HG02943 (cell line): Measurements from ENCODE around the gene GIGYF1.

Experiments
- ATAC-seq: cut with Tn5 transposase; IDR thresholded peaks from one replicate; pipeline ENCODE4 v1.9.1; 2021; ENCODE audit warnings: mild to moderate bottlenecking, low read depth, moderate library complexity; ENCODE audit not compliant: unreplicated experiment

The GIGYF1 gene

DNA sequence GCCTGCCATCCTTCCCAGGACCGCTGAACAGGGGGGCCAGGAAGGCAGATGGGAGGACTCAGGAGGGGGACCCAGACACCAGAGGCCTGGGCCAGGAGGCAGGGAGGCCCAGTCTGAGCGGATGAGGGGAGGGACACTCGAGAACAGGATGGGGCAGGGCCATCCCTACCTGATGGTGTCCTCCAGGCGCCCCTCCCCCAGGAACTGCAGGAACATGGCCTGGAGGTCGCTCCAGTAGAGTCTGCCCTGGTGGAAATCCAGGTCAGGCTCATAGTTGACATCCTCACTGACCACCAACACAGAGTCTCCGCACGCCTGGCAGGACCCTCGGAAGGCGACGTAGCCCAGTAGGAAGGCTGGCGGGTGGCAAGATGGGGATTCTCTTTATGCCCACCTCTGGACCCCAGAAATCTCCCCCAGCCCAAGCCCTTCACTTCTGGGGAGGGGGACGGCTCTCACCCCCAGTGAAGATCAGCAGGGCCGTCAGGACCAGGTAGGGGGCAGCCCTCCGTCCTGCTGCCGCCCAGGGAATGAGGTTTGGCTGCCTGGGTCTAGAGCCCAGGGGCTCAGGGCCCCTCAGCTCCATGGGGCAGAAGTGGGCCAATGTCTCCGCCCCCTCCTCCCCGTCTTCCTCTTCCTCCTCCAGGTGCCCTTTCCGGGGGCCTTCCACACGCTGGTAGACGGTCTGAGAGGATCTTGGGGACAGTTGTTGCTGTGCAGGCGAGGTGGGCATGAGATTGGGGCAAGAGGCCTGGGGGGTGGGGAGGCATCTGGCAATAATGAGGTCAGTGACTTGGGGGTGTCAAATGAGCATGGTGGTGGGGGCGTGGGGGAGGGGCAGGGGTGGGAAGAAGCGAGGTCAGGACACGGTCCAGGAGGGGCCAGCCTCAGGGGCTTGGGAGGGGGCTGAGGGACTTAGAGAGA lies 53.3 kb downstream of the GIGYF1 start:
- no peak for ATAC-seq

DNA sequence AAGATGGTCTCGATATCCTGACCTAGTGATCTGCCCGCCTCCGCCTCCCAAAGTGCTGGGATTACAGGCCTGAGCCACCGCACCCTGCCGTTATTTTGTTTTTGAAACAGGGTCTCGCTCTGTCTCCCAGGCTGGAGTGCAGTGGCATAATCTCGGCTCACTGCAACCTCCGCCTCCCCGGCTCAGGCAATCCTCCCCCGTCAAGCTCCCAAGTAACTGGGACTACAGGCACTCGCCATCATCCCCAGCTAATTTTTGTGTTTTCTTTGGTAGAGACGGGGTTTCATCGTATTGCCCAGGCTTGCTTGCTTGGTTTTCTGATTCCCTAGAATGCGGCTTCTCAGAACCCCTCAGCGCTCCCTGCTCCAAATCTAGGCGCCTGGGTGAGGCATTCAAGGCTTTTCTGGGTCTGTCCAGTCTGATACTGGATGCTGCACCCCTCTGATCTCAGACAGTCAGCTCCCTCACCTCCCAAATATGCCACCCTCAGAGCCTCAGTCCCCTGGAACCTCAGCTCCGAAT lies 54.0 kb downstream of the GIGYF1 start:
- ATAC-seq: no peak

DNA sequence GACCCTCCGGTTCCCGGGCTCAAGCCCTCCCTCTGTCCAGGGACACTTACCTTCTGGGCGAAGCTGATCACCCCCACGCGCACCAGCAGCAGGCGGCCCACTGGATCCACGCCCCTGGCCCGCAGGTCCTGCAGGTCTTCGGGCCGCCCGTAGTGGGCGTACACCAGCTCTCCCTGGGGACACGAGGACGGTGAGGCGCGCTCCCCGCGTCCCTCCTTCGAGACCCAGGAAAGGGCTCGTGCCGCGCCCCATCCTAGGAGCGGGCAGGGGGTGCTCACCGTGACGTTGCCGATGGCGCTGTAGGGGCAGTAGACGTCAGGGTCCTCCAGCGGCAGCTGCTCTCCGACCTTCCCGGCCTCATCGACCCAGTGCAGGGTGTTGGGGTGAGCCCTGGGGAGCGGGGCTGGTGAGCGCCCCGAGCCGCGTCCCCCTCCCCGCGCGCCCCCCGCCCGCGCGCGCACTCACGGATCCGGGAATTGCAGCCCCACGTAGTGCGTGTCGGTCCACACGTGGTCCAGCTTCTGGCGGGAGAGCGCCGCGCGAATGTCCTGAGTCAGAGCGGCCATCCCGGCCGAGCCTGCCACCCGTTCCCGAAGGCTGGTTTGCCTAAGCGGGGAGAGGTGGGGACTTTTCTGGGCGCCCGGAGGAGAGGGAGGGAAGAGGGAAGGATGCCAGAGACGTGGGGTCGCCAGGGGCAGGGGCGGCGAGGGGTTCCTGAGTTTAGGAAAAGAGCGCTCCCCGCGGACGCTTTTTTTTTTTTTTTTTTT lies 60.9 kb downstream of the GIGYF1 start:
- ATAC-seq: no peak

GRCh38 chr7:100630066-100630465 lies 64.0 kb downstream of the GIGYF1 start:
- no peak for ATAC-seq
